Testis (tissue), 3 donors: ENCODE measurements around the gene ACSS2. TPM values are rescaled to one million over a fixed set of nuclear protein-coding genes. Genes with fewer than 3 reads are reported as not detected.

Experiments used
- DNase-seq: peaks from one replicate; pipeline ENCODE4 v3.0.0-alpha.2; 2019
- H3K27ac ChIP-seq, 2 donors: fragments of 200-600 bp; sonication (generic); one replicate each; pipeline ENCODE4 v1.5.1; 2019
- H3K27me3 ChIP-seq: fragments of 200-600 bp; sonication (generic); one replicate; pipeline ENCODE4 v1.5.1; 2019
- H3K36me3 ChIP-seq: fragments of 200-600 bp; sonication (generic); one replicate; pipeline ENCODE4 v1.5.1; 2017; ENCODE audit warnings: low read depth; ENCODE audit errors: missing control alignments
- H3K4me1 ChIP-seq: fragments of 200-600 bp; sonication (generic); one replicate; pipeline ENCODE4 v1.5.1; 2019
- H3K4me3 ChIP-seq, 2 donors: fragments of 200-600 bp; sonication (generic); one replicate each; pipeline ENCODE4 v1.5.1; 2017 to 2019
- H3K9me3 ChIP-seq: fragments of 200-600 bp; sonication (generic); one replicate; pipeline ENCODE4 v1.5.1; 2017
- POLR2A ChIP-seq: fragments of 450-650 bp; IDR thresholded peaks from one replicate; pipeline ENCODE4 v1.6.1; 2017; ENCODE audit warnings: antibody characterized with exemption, mild to moderate bottlenecking, moderate library complexity
- WGBS, 2 donors: methylation state at CpG; one replicate each; pipeline ENCODE4 v1.1.5; 2018; 5-methylcytosine and 5-hydroxymethylcytosine counted together
- intact Hi-C: fragments of 100-400 bp; cut with DNase I; formaldehyde crosslinking; loops from one replicate; pipeline ENCODE4 v1.15.1; 2023; ENCODE audit warnings: low total_unique reads
- polyA plus RNA-seq: library from polyadenylated mRNA; stranded (reverse); fragments of 350-450 nt; fragmentation: Illumina TruSeq; extraction: RNeasy Lipid Tissue Mini Kit (QIAGEN cat#74804); gene quantifications from one replicate; pipeline ENCODE4 v1.2.3, GENCODE V29; 2014; ENCODE audit warnings: low read depth, low replicate concordance; ENCODE audit not compliant: insufficient read depth
- total RNA-seq, 2 donors: library from RNA; depleted of rRNA; stranded (reverse); fragments of >200 nt; gene quantifications; one replicate each; pipeline ENCODE4 v1.2.3, GENCODE V29; 2016
- TF ChIP-seq, protein P1 (sequence below), 3 experiments: fragments of 450-650 bp in 2 of 3; fragments of 200-600 bp in 1 of 3; sonication (generic) in 1 of 3; IDR thresholded peaks; one replicate each; pipeline ENCODE4 v1.5.1; 2016 to 2019; ENCODE audit warnings: antibody characterized with exemption in 3 of 3, mild to moderate bottlenecking in 2 of 3, moderate library complexity in 1 of 3

The ACSS2 gene
- total and polyA plus RNA-seq, 3 donors from 2014 or later, result 39.7 to 63.7 (median 58.2) TPM

DNA sequence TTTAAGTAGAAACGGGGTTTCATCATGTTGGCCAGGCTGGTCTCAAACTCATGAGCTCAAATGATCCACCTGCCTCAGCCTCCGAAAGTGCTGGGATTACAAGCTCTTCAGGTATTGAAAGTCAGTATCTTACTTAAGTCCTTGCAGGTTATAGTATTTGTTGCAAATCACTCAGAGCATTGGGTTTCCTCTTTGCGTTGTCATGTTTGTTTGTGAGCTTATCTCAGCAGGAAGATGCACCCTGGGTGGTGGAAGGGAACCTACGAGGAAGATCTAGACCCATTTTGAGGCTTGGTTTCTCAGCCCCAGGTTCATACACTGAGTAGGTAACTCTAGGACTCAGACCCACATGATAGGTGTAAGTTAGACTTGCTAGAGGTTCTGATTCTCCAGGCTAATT lies 97.8 kb downstream of the ACSS2 start:
- intact Hi-C loops, result no loop called here
- DNase-seq, result no peak
- Histone ChIP-seq H3K36me3 (no peaks in the 10 kb centered on the region), H3K4me3 (no peak overlapping the region), H3K27ac (no peak overlapping the region), H3K9me3 (no peaks in the 10 kb centered on the region), H3K4me1 (no peaks in the 10 kb centered on the region), H3K27me3 (no peaks in the 10 kb centered on the region)
- WGBS, 2 donors, result 84 to 87% methylated on average over 4 of the region's 4 CpGs
- TF ChIP-seq, protein P1, sequence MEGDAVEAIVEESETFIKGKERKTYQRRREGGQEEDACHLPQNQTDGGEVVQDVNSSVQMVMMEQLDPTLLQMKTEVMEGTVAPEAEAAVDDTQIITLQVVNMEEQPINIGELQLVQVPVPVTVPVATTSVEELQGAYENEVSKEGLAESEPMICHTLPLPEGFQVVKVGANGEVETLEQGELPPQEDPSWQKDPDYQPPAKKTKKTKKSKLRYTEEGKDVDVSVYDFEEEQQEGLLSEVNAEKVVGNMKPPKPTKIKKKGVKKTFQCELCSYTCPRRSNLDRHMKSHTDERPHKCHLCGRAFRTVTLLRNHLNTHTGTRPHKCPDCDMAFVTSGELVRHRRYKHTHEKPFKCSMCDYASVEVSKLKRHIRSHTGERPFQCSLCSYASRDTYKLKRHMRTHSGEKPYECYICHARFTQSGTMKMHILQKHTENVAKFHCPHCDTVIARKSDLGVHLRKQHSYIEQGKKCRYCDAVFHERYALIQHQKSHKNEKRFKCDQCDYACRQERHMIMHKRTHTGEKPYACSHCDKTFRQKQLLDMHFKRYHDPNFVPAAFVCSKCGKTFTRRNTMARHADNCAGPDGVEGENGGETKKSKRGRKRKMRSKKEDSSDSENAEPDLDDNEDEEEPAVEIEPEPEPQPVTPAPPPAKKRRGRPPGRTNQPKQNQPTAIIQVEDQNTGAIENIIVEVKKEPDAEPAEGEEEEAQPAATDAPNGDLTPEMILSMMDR (IDR thresholded peaks at IDR 0.05), result no peak
- no peak for TF ChIP-seq POLR2A

DNA sequence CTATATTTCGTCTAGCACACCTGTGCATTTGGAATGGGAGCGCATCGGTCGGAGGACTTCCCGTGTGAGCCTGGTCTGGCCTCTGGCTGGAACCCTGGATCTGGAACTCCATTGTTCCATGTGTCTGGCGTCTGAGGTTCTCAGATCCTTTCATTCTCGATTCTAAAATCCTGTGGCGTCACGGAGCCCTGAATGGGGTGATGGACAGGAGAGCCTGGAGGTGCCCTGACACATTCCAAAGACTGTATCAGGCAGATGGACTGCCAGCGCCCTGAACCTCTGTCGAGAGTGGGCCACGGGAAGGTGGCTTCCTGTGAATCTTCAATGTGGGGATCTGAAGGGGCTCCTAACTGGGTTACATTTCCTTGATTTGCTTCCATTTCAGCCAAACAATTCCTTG lies 99.9 kb downstream of the ACSS2 start:
- TF ChIP-seq, protein P1 (IDR thresholded peaks at IDR 0.05), result no peak
- TF ChIP-seq POLR2A, result no peak
- Histone ChIP-seq H3K9me3 (no peaks in the 10 kb centered on the region), H3K27me3 (no peaks in the 10 kb centered on the region), H3K4me1 (peaks cover 3% of the 10 kb centered on the region), H3K27ac (no peak overlapping the region), H3K36me3 (no peaks in the 10 kb centered on the region), H3K4me3 (no peak overlapping the region)
- 94 to 95% methylated on average over 12 of the region's 12 CpGs for WGBS, 2 donors
- DNase-seq, result no peak
- intact Hi-C loops, result no loop called here

Other genes with a start within 250 kb of the ACSS2 start
- 10 to 100 TPM; 35.0 to 35.7 TPM for gene PIGU, start 199.5 kb upstream of the ACSS2 start, total RNA-seq
- 48.9 TPM for gene PIGU, start 199.5 kb upstream of the ACSS2 start, polyA plus RNA-seq
- gene TP53INP2, start 172.3 kb upstream of the ACSS2 start, total RNA-seq, result 10 to 100 TPM; 35.3 to 59.9 TPM
- gene TP53INP2, start 172.3 kb upstream of the ACSS2 start, polyA plus RNA-seq, result 39.9 TPM
- gene NCOA6, start 51.0 kb upstream of the ACSS2 start, total RNA-seq, result 10 to 100 TPM; 48.1 to 54.4 TPM
- gene NCOA6, start 51.0 kb upstream of the ACSS2 start, polyA plus RNA-seq, result 45.2 TPM
- gene GGT7, start 3.8 kb upstream of the ACSS2 start, total RNA-seq, result 10 to 100 TPM; 22.6 to 24.1 TPM
- gene GGT7, start 3.8 kb upstream of the ACSS2 start, polyA plus RNA-seq, result 13.4 TPM
- 10 to 100 TPM; 79.3 to 87.9 TPM for gene GSS, start 79.2 kb downstream of the ACSS2 start, total RNA-seq
- 52.8 TPM for gene GSS, start 79.2 kb downstream of the ACSS2 start, polyA plus RNA-seq
- gene MYH7B, start 79.3 kb downstream of the ACSS2 start, total RNA-seq, result 10 to 100 TPM; 21.8 to 30.2 TPM
- gene MYH7B, start 79.3 kb downstream of the ACSS2 start, polyA plus RNA-seq, result 24.3 TPM
- gene TRPC4AP, start 216.2 kb downstream of the ACSS2 start, total RNA-seq, result 10 to 100 TPM; 76.6 to 78.4 TPM
- 68.8 TPM for gene TRPC4AP, start 216.2 kb downstream of the ACSS2 start, polyA plus RNA-seq